Nephron progenitor cell (in vitro differentiated cells): ENCODE measurements around the gene GCNT3.

Experiments used
- DNase-seq: peaks from one replicate; pipeline ENCODE4 v3.0.0; 2021
- H3K27ac Mint-ChIP-seq: 2 replicates; pipeline ENCODE4 v1.8.0; 2021; ENCODE audit warnings: mild to moderate bottlenecking, moderate library complexity, mixed read lengths
- H3K27me3 Mint-ChIP-seq: 2 replicates; pipeline ENCODE4 v1.8.0; 2021; ENCODE audit warnings: mild to moderate bottlenecking, low read depth, mixed read lengths; ENCODE audit not compliant: poor library complexity
- H3K36me3 Mint-ChIP-seq: 2 replicates; pipeline ENCODE4 v1.8.0; 2021; ENCODE audit warnings: low read depth, mixed read lengths
- H3K4me1 Mint-ChIP-seq: 2 replicates; pipeline ENCODE4 v1.8.0; 2021; ENCODE audit warnings: mixed read lengths
- H3K4me3 Mint-ChIP-seq: 2 replicates; pipeline ENCODE4 v1.8.0; 2021; ENCODE audit warnings: mild to moderate bottlenecking, moderate library complexity, mixed read lengths
- H3K9me3 Mint-ChIP-seq: 2 replicates; pipeline ENCODE4 v1.8.0; 2021; ENCODE audit warnings: mild to moderate bottlenecking, moderate library complexity, mixed read lengths
- CTCF ChIP-seq: fragments of 200-600 bp; sonication (generic); IDR thresholded peaks from 2 replicates; pipeline ENCODE4 v1.5.0; 2021; ENCODE audit warnings: antibody characterized with exemption

Gene GCNT3

GRCh38 chr15:59662260-59662659 lies 50.7 kb downstream of the GCNT3 start:
- no peak for TF ChIP-seq CTCF
- no peak for DNase-seq
- Mint-ChIP-seq H3K27ac (no peak overlapping the region), H3K4me3 (no peak overlapping the region), H3K4me1 (no peaks in the 10 kb centered on the region), H3K36me3 (peaks cover 42% of the 10 kb centered on the region), H3K27me3 (no peaks in the 10 kb centered on the region), H3K9me3 (peaks cover 4% of the 10 kb centered on the region)

GRCh38 chr15:59668556-59668955 lies 57.0 kb downstream of the GCNT3 start:
- H3K36me3 Mint-ChIP-seq, result peaks cover 52% of the 10 kb centered on the region
- no peak overlapping the region for H3K27ac Mint-ChIP-seq

More at GRCh38 chr15:59668556-59668955, 57.0 kb downstream of the GCNT3 start:
- no peak for TF ChIP-seq CTCF
- H3K4me1 Mint-ChIP-seq, result no peaks in the 10 kb centered on the region
- no peak overlapping the region for H3K4me3 Mint-ChIP-seq
- DNase-seq, result no peak
- H3K27me3 Mint-ChIP-seq, result no peaks in the 10 kb centered on the region
- no peaks in the 10 kb centered on the region for H3K9me3 Mint-ChIP-seq
